OCI-LY1 (cell line): ENCODE results near the gene FA2H.

Experiments used
- H2AFZ ChIP-seq: fragments of 200-600 bp; sonication (generic), shearing (Covaris generic); 2 replicates; pipeline ENCODE4 v1.6.0; 2014; ENCODE audit warnings: antibody characterized with exemption, mild to moderate bottlenecking, low read length
- H3F3A ChIP-seq: fragments of 200-600 bp; sonication (generic), shearing (Covaris generic); 2 replicates; pipeline ENCODE4 v1.6.0; 2014; ENCODE audit warnings: mild to moderate bottlenecking, antibody characterized with exemption, low read length, moderate library complexity; ENCODE audit not compliant: insufficient read depth
- H3K27ac ChIP-seq: fragments of 200-600 bp; sonication (generic); 2 replicates; pipeline ENCODE4 v1.5.1; 2014; ENCODE audit warnings: low read length, mixed run types, mild to moderate bottlenecking, low read depth; ENCODE audit not compliant: poor library complexity, severe bottlenecking
- H3K27me3 ChIP-seq: fragments of 200-600 bp; sonication (generic); 2 replicates; pipeline ENCODE4 v1.6.0; 2014; ENCODE audit warnings: antibody characterized with exemption, mild to moderate bottlenecking, low read length, moderate library complexity; ENCODE audit not compliant: insufficient read depth
- H3K36me3 ChIP-seq: fragments of 200-600 bp; sonication (generic); 2 replicates; pipeline ENCODE4 v1.6.1; 2014; ENCODE audit warnings: mild to moderate bottlenecking, antibody characterized with exemption, low read length, moderate library complexity, mixed read lengths; ENCODE audit not compliant: insufficient read depth
- H3K4me1 ChIP-seq: fragments of 200-600 bp; sonication (generic); 2 replicates; pipeline ENCODE4 v1.5.1; 2014; ENCODE audit warnings: mild to moderate bottlenecking, low read length, moderate library complexity; ENCODE audit not compliant: insufficient read depth, severe bottlenecking
- H3K4me2 ChIP-seq: fragments of 200-600 bp; sonication (generic), shearing (Covaris generic); 2 replicates; pipeline ENCODE4 v1.6.1; 2014; ENCODE audit warnings: low read length
- H3K4me3 ChIP-seq: fragments of 200-600 bp; sonication (generic); 2 replicates; pipeline ENCODE4 v1.5.1; 2014; ENCODE audit warnings: low read length, low read depth, mild to moderate bottlenecking, mixed read lengths; ENCODE audit not compliant: poor library complexity, severe bottlenecking
- H3K79me2 ChIP-seq: fragments of 200-600 bp; shearing (Covaris generic); 2 replicates; pipeline ENCODE4 v1.6.1; 2016; ENCODE audit warnings: mixed run types, low read length, mixed read lengths; ENCODE audit not compliant: insufficient read depth
- H3K9ac ChIP-seq: fragments of 200-600 bp; sonication (generic), shearing (Covaris generic); 2 replicates; pipeline ENCODE4 v1.6.1; 2014; ENCODE audit warnings: mild to moderate bottlenecking, low read length, mixed read lengths
- H3K9me2 ChIP-seq: fragments of 200-600 bp; sonication (generic), shearing (Covaris generic); 2 replicates; pipeline ENCODE4 v1.6.1; 2014; ENCODE audit warnings: low read depth, mild to moderate bottlenecking, low read length, mixed read lengths
- H3K9me3 ChIP-seq: fragments of 200-600 bp; shearing (Covaris generic); 2 replicates; pipeline ENCODE4 v1.6.1; 2014; ENCODE audit warnings: low read length, mixed read lengths
- H4K20me1 ChIP-seq: fragments of 200-600 bp; sonication (generic), shearing (Covaris generic); 2 replicates; pipeline ENCODE4 v1.6.0; 2016; ENCODE audit warnings: mild to moderate bottlenecking, low read length; ENCODE audit not compliant: insufficient read depth
- CTCF ChIP-seq: fragments of 200-600 bp; sonication (generic), shearing (Covaris generic); IDR thresholded peaks from 2 replicates; pipeline ENCODE4 v1.5.1; 2017; ENCODE audit warnings: mild to moderate bottlenecking, antibody characterized with exemption, low read length, moderate library complexity, mixed read lengths
- EZH2 ChIP-seq: fragments of 200-600 bp; sonication (generic), shearing (Covaris generic); IDR thresholded peaks from 2 replicates; pipeline ENCODE4 v1.8.0; 2017; ENCODE audit warnings: borderline replicate concordance, mixed run types, mild to moderate bottlenecking, antibody characterized with exemption, low read length, moderate library complexity, mixed read lengths

The FA2H gene

GRCh38 chr16:74743668-74744299, 30.8 kb downstream of the FA2H start:
- Histone ChIP-seq H3K27ac (no peak overlapping the region), H3K9me3 (no peaks in the 10 kb centered on the region), H3F3A (no peaks in the 10 kb centered on the region), H3K36me3 (no peaks in the 10 kb centered on the region), H3K27me3 (no peaks in the 10 kb centered on the region; the same call in 1 of the 2 replicates), H2AFZ (no peak overlapping the region), H3K9me2 (no peaks in the 10 kb centered on the region), H3K4me1 (no peaks in the 10 kb centered on the region), H3K9ac (no peak overlapping the region), H3K79me2 (no peaks in the 10 kb centered on the region), H3K4me2 (no peak overlapping the region), H4K20me1 (no peaks in the 10 kb centered on the region), H3K4me3 (no peak overlapping the region)
- no peak for TF ChIP-seq CTCF
- no peak for TF ChIP-seq EZH2

- H3K4me3 ChIP-seq, result no peak overlapping the region
Observed at GRCh38 chr16:74743045-74743667, 31.5 kb downstream of the FA2H start.

GRCh38 chr16:74742051-74742481, 32.6 kb downstream of the FA2H start:
- no peaks in the 10 kb centered on the region for H3K4me1 ChIP-seq
- no peak overlapping the region for H3K9ac ChIP-seq
- no peaks in the 10 kb centered on the region for H4K20me1 ChIP-seq
- H3K27ac ChIP-seq, result no peak overlapping the region
- peaks cover 8% of the 10 kb centered on the region; the same call in 1 of the 2 replicates for H3K27me3 ChIP-seq
- H3K9me3 ChIP-seq, result no peaks in the 10 kb centered on the region
- no peaks in the 10 kb centered on the region for H3K79me2 ChIP-seq
- no peak overlapping the region for H2AFZ ChIP-seq
- no peak for TF ChIP-seq CTCF
- no peak for TF ChIP-seq EZH2
- H3K9me2 ChIP-seq, result no peaks in the 10 kb centered on the region
- H3K4me2 ChIP-seq, result no peak overlapping the region
- no peaks in the 10 kb centered on the region for H3K36me3 ChIP-seq
- no peak overlapping the region for H3K4me3 ChIP-seq
- no peaks in the 10 kb centered on the region for H3F3A ChIP-seq

More at GRCh38 chr16:74743045-74743667, 31.5 kb downstream of the FA2H start:
- H3F3A ChIP-seq, result no peaks in the 10 kb centered on the region
- H3K79me2 ChIP-seq, result no peaks in the 10 kb centered on the region
- H3K4me1 ChIP-seq, result no peaks in the 10 kb centered on the region
- H3K9me2 ChIP-seq, result no peaks in the 10 kb centered on the region
- H4K20me1 ChIP-seq, result no peaks in the 10 kb centered on the region
- no peaks in the 10 kb centered on the region for H3K9me3 ChIP-seq
- H3K27me3 ChIP-seq, result peaks cover 6% of the 10 kb centered on the region; the same call in 1 of the 2 replicates
- no peak overlapping the region for H3K4me2 ChIP-seq
- TF ChIP-seq EZH2, result no peak
- TF ChIP-seq CTCF, result no peak
- no peak overlapping the region for H3K9ac ChIP-seq
- no peak overlapping the region for H2AFZ ChIP-seq
- H3K27ac ChIP-seq, result no peak overlapping the region
- no peaks in the 10 kb centered on the region for H3K36me3 ChIP-seq
